OCI-LY1 (cell line): ENCODE results near the gene NCS1.

Experiments used
- CTCF ChIP-seq: fragments of 200-600 bp; sonication (generic), shearing (Covaris generic); IDR thresholded peaks from 2 replicates; pipeline ENCODE4 v1.5.1; 2017; ENCODE audit warnings: mild to moderate bottlenecking, antibody characterized with exemption, low read length, moderate library complexity, mixed read lengths
- EZH2 ChIP-seq: fragments of 200-600 bp; sonication (generic), shearing (Covaris generic); IDR thresholded peaks from 2 replicates; pipeline ENCODE4 v1.8.0; 2017; ENCODE audit warnings: borderline replicate concordance, mixed run types, mild to moderate bottlenecking, antibody characterized with exemption, low read length, moderate library complexity, mixed read lengths

GRCh38 chr9:130239363-130239695 is 67.1 kb downstream of the NCS1 start:
- no peak for TF ChIP-seq EZH2
- no peak for TF ChIP-seq CTCF
